GM20000 (cell line): ENCODE results near the gene AJUBA.

ENCODE experiments used
- DNase-seq: peaks from one replicate; pipeline ENCODE4 v3.0.0; 2012; ENCODE audit warnings: low spot score
- CTCF ChIP-seq: IDR thresholded peaks from 2 replicates; pipeline ENCODE4 v1.5.1; 2012; ENCODE audit warnings: mild to moderate bottlenecking, control low read depth; ENCODE audit errors: extremely low read depth, missing control alignments

AJUBA gene

GRCh38 chr14:22979748-22980392, 2.5 kb downstream of the AJUBA start:
- no peak for TF ChIP-seq CTCF
- DNase-seq = no peak

GRCh38 chr14:22978981-22979671, 3.2 kb downstream of the AJUBA start:
- DNase-seq = no peak
- no peak for TF ChIP-seq CTCF

- TF ChIP-seq CTCF = no peak
- DNase-seq = no peak
Observed at GRCh38 chr14:22978487-22978837, 3.9 kb downstream of the AJUBA start.

- no peak for DNase-seq
- TF ChIP-seq CTCF = no peak
Observed at GRCh38 chr14:22977684-22978486, 4.5 kb downstream of the AJUBA start.

- DNase-seq = no peak
- TF ChIP-seq CTCF = no peak
Observed at GRCh38 chr14:22977434-22977683, 5.0 kb downstream of the AJUBA start.

- DNase-seq = no peak
- no peak for TF ChIP-seq CTCF
Observed at GRCh38 chr14:22976620-22977433, 5.5 kb downstream of the AJUBA start.
